HG02870 (cell line): ENCODE measurements around the gene TASP1.
"Not testable (repeated sequence)": the region's sequence is repeated elsewhere in the genome, so short reads cannot be mapped to it uniquely, and the experiment has no call there.

ENCODE experiments used
- ATAC-seq: cut with Tn5 transposase; IDR thresholded peaks from one replicate; pipeline ENCODE4 v1.9.1; 2021; ENCODE audit warnings: mild to moderate bottlenecking, moderate library complexity; ENCODE audit not compliant: unreplicated experiment

The TASP1 gene

DNA sequence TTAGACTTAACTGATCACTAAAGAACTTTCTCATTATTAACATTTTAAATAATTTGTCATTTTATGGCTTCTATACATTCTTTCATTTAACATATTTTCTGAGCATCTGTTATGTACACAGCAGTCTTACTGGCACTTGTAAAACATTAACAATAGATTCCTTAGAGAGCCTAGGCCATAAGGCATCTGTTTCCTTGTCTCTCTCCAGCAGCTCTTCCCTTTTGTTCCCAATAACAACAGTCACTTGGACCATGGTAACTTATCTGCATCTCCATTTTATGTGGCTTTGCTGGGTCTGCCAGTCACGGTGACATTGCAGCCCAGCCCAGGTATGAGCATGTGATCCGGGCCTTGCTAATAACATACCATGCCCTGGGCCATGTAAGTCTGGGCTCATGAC, 11.7 kb upstream of the TASP1 start:
- ATAC-seq = no peak

DNA sequence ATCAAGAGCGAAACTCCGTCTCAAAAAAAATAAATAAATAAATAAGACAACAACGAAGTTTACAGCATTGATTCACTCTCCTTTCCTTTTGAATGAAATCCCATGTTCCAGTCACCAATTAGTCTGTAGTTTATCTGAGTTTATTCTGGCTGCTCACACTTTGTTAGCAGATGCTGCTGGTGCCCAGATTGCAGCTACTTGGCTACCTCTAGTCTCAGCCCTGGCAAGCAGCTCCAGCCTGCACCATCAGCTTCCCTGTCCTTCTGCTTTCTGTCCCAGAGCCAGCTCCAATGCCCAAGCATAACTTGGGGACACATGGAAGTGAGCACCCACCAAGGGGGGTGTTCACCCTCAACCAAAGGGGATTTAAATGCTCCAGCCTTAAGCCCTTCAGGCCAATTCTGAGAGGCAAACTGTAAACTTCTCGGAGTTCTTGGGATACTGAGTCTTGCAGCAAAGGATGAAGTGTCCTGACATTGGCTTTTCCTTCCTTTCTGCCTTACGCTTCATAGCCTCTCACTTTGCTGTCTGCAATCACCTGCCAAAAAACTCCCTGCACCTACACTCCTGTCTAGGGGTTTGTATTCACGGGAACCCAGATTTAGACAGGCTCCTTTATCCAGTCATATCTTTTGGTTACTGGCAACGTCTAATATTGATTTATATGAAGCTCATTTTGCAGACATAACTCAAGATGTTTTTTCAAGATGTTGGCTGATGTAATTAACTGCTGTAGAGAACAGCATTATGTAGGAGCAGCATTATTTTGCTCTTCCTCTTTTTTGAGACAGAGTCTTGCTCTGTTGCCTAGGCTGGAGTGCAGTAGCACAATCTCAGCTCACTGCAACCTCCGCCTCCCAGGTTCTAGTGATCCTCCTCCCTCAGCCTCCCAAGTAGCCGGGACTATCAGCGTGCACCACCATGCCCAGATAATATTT, 9.8 kb upstream of the TASP1 start:
- ATAC-seq = no peak

DNA sequence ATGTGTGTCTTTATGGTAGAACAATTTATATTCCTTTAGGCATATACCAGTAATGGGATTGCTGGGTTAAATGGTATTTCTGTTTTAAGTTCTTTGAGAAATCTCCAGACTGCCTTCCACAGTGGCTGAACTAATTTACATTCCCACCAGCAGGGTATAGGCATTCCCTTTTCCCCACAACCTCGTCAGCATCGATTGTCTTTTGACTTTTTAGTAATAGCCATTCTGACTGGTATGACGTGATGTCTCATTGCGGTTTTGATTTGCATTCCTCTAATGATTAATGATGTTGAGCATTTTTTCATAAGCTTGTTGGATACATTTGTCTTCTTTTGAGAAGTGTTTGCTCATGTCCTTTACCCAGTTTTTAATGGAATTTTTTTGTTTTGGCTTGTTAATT, 5.3 kb upstream of the TASP1 start:
- no peak for ATAC-seq

DNA sequence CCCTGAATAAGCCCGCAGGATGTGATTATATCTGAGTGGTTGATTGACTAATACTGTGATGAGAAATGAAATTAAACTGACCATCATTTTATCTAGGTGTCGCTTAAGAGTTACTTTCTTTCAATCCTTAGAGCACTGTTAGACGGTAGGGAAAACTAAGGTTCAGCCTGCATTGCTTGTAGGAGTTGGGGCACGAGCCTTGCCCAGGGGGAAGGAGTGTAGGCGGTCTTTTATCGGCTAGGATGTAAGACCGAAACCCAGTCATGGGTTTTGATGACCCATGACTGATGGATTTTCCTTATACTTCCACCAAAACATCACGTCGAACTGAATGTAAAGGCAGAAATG, 392 bp upstream of the TASP1 start:
- ATAC-seq = peak; percentile 11

DNA sequence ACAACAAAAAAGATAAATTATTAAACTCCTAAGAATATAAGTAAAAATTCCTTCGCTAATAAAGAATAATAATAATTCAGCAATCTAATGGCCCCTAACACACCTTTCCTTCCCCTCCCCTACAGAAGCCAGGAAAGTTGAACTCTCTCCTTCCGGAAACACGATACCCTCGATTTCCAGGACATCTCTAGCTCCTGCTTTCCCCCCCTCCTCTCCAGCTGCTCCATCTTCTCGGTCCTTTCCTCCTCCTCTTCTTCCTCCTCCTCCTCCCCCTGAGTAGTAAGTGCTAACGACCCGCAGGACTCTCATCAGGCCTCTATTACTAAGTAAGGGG, 603 bp downstream of the TASP1 start:
- no peak for ATAC-seq

DNA sequence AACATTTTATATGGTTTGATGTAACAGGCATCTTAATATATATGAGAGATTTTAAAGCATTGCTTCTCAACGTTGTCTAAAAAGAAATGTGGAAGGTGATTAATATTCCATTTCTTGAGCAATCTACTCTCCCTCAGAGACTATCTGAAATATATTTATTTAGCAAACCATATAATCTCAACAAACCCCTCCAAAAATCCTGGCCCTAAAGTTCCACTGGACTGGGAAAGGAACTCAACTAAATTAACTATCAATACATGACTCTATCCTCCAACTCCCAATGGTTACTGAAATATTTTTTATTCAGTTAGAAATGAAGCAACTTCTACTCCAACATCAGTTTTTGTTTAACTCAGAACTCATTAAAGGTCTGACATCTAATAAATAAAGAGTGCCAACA, 6.3 kb downstream of the TASP1 start:
- ATAC-seq = no peak

DNA sequence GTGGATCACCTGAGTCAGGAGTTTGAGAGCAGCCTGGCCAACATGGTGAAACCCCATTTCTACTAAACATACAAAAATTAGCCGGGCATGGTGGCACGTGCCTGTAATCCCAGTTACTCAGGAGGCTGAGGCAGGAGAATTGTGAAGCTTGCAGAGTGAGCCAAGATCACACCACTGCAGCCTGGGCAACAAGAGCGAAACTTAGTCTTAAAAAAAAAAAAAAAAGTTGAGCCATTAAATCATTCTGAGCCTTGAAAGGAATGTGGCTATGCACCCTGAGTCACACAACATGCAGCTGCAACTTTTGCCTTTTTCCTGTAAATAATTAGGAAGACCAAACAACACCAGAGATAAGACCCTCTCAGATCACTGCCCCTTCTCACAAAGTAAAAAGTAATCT, 11.2 kb downstream of the TASP1 start:
- not testable (repeated sequence) for ATAC-seq

DNA sequence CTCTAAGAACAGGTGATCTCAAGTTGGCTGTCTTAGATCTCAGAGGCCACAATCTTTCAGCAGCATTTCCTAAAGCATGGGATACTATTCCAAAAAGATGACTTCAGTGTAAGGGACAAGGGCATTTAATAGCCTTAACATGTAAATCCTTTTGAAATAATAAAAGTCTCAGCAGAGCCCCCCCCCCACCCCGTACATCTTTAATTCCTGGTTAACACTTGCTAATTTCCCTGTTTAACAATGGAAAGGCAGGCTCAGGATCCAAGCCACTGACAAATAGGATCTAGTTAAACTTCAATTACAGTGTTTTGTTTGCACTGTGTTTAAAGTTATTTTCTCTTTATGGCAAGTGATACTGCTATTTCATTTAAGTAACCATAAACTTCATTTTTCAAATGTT, 12.0 kb downstream of the TASP1 start:
- ATAC-seq = no peak

DNA sequence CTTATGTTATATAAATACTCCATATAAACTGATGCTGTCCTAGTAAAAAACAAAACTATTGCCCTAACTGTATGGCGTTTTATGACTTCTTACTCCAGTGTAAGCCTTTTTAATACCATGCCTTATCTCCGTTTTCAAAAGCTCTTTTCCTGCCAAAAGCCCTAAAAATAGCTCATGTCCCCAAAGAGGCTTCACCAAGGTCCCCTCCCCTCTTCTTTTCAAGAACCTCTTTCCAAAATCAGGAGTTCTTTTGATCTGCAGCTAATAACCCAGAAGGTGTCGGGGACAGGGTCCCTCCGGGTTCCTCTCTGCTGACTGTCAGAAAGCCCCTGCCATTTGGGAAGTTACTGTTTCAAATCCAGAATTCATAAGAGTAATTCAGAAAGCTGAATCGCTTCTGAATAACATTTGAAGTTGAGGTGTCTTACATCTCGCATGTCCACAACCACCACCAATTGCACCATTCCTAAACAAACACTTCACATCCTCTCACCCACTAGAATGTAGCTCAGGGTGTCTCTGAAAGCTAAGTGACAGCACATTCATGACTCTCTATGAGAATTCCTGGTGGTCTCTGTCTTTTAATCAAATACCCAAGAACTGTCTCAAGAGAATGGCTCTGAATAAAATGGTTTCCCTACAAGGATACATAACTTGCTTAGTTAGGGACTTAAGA, 13.3 kb downstream of the TASP1 start:
- ATAC-seq = no peak

DNA sequence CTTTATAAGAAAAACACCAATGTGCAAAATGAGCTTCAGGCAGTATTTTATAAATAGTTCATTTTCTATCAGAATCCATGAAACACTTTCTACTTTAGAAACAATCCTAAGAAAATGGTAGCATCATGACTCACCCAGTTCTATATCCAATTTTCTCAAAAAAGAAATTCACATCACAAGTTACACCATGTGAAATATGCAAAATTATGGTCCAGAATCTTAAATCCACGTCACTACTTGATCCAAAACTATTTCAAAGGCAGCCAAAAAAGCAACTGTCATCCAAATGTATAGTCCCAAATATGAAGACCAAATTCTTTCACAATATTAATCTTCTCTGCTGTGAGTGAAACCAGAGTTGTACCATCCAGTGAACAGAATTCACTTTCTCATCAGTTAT, 19.3 kb downstream of the TASP1 start:
- not testable (repeated sequence) for ATAC-seq

DNA sequence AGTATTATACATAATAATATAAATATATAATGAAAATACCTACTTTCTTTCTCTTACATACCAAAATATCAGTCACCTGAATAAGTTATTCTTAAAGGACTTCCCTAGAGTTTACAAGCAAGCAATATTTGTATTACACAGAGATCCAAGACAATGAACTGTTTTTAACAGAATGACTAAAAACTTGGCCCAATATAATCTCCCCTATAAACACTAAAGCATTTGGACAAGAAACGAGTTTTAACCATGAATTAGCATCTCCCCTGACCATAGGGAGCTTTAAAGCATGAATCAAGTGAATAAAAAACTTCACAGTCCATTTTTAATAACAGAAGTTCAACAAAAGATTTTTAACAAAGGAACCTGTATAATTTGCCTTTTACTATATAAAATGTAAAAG, 20.3 kb downstream of the TASP1 start:
- not testable (repeated sequence) for ATAC-seq

DNA sequence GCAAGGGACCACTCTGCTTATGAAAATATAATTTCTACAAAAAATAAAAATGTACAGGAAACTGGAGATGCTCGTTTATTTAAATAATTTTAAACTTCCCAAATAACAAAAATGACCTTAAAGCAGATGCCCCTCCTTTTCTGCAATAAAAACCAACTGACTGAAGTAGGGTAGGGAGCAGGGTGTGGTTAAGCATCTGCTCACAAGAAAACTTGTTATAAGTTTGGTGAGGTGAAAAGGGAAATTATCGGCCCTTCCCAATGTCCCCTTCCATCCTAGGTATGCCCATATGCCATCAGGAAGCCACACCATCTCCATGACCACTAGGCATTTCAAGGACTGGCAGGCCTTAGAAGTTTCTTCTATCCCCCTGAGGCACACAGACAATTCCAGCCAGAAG, 21.1 kb downstream of the TASP1 start:
- ATAC-seq = not testable (repeated sequence)

DNA sequence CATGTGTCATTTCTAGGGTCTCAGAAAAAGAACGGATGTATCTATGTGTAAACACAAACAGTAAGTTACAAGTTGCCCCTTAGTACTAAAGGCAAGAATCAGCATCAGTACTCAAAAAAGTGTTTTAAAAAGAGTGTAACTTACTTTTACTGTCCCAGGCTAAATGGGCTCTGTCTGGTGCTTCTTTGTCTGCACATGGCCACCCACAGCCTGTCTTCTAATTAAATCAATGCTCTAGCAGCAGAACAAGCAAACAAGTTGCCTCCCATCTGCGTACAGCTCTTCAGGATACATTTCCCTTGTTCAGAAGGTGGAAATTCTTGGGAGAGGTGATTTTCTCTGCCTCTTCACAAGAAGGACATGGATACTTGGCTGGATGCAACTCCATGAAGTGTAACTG, 22.0 kb downstream of the TASP1 start:
- ATAC-seq = not testable (repeated sequence)

DNA sequence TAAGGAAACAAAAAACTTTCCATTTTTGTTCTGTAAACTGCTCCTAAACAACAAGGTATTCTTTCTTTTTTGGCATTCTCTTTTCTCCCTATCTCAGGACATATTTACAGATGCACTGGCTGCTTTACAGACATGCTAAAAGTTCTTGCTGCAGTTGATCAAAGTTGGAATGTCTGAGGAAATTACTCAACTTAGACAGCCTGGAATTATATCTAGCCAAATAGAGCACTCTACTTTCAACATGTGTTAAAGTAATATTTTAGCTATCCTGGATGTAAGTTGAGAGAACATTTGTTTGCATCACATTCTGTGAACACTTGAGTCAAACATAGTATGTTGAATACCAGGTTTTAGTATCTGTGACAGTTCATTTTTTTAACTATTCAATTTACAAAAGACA, 24.8 kb downstream of the TASP1 start:
- ATAC-seq = no peak

DNA sequence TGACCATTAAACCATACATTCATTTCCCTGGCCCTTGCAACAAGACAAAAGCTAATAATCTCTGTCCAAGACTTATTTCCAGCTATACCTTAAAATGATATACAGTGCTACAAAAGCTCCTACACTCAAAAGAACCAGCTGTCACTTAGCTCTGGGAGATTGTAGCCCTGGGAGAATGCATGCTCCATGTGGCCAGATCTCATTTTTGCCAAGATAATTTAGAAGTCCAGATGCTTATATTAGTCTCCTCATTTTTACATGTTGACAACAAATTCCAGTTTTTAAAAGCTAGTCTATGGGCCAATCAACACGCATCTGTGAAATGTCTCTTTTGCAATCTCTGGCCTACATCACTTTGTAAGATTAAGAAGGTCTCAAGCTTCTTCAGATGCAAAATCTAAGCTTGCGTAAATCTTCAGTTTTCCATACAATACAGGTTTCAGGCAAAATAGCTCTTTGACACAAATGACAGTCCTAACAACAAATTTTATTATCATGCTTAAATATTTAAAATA, 27.1 kb downstream of the TASP1 start:
- no peak for ATAC-seq

DNA sequence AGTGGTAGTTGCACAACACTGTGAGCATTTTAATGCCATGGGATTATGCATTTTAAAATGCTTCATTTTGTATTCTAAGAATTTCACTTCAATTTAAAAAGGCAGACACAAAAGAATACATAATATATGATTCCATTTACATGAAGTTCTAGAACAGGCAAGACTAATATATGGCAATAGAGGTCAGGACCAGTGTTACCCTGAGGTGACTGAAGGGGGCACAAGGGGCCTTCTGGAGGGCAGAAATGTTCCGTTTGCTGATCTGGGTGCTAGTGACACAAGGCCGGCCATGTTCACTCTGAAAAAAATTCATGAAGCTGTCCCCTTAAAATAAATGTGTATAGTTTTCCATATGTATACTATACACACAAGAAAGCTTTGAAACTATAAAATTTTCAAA, 28.5 kb downstream of the TASP1 start:
- peak; percentile 91 for ATAC-seq

DNA sequence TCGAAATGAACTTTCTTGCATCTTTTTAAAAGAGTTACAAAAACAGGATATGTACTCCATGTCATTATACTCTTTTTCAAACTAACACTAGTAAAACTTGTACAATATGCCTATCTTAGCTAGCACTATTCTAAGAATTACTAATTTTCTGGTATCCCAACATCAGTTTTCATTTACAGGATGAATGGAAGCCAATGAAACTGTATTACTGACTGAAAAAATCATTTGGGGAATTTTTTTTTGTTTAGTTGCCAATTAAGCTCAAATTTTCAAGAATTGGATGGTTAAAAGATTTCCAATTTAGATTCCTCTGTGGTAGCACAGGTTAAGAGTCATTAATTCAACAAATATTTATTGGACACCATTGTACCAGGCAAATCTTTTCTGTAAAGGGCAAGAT, 30.7 kb downstream of the TASP1 start:
- ATAC-seq = no peak

DNA sequence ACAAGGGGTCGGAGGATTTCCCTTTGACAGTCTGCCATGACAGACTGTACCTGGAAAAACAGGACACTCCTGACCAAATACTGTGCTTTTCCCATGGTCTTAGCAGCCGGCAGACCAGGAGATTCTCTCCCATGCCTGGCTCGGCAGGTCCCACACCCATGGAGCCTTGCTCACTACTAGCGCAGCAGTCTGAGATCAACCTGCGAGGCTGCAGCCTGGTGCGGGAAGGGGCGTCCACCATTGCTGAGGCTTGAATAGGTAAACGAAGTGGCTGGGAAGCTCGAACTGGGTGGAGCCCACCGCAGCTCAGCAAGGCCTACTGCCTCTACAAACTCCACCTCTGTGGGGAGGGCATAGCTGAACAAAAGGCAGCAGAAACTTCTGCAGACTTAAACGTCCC, 45.3 kb downstream of the TASP1 start:
- ATAC-seq = not testable (repeated sequence)

DNA sequence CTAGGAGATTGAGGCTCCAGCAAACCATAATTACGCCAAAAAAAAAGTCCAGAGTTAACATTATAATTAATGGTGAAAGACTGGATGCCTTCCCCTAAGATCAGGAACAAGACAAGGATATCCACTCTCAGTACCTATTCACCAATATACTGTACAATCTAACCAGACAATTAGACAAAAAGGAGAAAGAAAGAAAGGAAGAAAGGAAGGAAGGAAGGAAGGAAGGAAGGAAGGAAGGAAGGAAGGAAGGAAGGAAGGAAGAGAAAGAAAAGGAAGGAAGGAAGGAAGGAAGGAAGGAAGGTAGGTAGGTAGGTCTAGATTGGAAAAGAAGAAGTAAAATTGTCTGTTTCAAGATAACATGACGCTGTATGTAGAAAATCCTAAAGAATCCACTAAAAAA, 50.7 kb downstream of the TASP1 start:
- ATAC-seq = no peak

DNA sequence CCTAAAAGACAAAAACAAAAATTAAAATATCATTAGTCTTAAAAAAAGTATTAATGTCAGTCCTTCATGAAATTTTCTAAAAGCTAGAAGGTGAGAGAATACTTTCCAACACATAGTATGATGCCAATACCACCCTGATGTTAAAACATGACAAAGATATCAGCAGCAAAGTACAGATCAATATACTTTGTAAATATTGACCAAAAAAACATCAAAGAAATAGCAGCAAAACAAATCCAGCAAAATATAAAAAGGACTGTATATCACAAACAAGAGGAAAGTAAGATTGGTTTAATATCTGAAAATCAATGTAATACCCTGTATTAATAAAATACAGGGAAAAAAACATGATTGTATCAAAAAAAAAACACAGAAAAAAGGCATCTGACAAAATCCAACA, 51.4 kb downstream of the TASP1 start:
- ATAC-seq = no peak

DNA sequence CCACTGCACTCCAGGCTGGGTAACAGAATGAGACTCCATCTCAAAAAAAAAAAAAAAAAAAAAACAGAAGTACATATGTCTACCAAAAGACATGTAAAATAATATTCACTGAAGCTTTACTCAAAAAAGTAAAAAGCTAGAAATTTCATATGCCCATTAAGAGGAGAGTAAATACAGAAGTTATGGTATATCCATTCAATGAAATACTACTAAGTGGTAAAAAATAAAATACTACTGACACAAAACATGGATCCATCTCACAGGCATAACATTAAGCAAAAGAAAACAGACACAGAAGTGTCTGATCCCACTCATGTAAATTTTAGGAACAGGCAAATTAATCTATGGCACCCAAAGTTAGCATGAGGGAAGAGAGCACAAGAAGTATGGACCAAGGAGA, 52.6 kb downstream of the TASP1 start:
- no peak for ATAC-seq

DNA sequence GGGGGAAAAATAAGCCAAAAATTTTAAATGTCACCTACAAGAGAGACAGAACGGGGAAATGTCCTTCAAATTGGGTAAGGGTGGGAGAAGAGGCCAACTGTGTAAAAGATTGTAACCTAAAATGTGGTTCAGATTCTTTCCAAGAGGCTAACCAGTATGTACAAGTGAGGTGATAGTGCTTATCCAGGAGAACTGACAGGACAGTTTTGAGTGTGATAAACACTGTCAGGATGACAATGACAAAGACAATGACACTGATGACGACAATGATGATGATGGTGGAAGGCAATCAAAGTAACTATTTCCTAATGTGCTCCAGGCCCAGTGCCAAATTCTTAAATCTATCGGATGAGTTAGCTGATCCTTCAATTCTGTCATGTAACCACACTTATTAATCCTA, 57.3 kb downstream of the TASP1 start:
- ATAC-seq = no peak
